ENCODE measurements around the gene NFX1. TPM values are rescaled to one million over a fixed set of nuclear protein-coding genes. Genes with fewer than 3 reads are reported as not detected.
"Not testable (repeated sequence)": the region's sequence is repeated elsewhere in the genome, so short reads cannot be mapped to it uniquely, and the experiment has no call there.

Gene NFX1
- total RNA-seq, 1 donor from 2014 or later, result 13.0 TPM

DNA sequence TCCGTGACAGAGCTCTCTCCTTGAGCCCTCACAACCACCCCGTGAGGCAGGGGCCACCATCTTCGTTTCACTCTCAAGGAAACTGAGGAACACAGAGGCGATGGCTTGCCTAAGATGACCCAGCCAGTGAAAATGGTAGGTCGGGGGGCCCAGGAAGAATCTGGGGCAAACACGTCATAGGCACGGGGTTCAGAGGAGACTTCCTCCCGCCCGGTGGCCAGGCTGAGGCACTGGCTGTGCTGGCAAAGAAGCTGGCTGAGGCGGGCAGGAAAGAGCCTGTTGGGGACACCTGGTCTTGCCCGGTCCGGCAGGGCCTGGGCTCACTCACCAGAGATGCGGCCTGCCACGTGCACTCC is 96.3 kb downstream of the NFX1 start:
- not testable (repeated sequence) for DNase-seq (ENCODE audit: low read depth, low spot score)

DNA sequence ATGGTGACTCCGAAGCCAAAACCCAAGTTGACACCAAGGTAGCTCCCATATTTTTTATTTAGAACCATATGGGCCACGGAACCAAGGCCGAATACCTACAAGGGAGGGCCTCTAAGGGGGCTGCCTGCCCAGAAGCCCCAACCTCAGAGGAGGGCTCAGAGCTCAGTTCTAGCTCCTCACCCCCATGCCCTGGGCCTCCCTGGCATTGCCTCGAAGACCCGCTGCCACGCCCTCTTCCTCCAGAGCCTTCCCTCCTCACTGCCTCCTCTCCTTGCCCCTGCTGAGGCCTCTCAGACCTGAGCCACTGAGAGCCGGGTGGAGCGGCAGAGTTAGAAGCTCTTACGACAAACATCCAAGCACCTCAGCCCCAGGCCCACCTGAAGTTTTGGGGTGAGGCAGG is 96.7 kb downstream of the NFX1 start:
- DNase-seq (ENCODE audit: low read depth, low spot score), result not testable (repeated sequence)

DNA sequence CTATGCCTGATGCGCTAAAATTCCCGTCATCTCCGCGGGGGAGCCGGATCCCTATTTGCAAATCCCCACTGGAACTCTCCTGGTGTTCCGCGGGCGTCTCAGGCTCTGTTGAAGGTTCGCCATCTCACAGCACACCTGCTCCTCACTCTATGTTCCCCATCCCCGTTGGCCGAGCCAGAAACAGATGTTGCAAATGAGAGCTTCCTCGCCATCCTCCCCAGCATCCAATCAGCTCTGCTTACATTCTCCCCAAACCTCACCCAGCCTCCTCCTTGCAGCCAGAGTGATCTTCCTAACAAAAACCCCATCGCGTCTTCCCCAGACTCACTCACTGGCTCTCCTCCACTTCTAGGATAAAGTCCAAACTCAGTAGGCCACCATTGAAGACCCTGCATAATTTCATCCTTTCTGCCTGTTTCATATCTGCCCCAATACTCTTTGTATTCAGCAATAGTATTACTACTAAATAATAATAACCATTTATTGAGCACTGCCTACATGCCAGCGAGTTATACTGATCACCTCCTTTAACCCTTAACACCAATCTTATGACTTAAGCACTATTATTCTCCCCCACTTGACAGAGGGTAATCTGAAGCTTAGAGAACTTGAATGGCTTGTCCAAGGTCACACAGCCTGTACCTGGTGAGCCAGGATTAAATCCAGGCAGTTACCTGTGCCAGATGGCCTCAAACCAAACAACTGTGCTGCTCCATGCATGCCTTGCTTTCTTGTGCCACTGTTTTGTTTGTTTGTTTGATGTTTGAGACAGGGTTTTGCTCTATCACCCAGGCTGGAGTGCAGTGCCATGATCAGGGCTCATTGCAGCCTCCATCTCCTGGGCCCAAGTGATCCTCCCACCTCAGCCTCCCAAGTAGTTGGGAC is 98.0 kb downstream of the NFX1 start:
- no peak for DNase-seq (ENCODE audit: low read depth, low spot score)

DNA sequence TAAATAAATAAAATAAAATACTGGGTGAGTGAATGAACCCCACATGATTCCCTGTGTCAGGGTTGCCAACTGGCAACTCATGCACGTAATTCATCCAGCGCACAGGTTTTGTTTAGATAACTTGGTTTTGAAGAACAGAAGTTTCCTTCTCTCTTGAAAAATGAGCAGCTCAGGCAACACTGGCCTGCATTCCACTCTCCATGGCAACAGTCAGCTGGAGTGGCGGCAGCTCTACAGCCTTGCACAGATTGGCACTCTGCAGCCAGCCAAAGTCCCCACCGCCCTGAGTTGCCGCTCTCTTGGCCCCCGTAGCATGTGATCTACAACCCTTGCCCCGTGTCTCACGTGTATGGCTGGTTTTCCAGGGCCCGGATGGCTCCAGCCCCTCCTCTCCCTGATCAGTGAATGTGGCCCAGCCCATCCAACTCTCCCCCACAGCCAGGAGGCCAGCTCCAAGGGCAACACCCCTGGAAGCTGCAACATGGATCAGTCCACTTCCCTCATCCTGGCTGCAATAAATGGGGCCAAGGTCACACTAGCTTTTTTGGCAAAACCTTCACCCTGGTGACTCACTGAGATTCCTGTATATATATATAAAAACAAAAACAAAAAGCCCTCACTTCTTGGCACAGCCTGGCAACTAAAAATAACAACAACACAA is 100.9 kb downstream of the NFX1 start:
- peak; percentile 95 for DNase-seq (ENCODE audit: low read depth, low spot score)

DNA sequence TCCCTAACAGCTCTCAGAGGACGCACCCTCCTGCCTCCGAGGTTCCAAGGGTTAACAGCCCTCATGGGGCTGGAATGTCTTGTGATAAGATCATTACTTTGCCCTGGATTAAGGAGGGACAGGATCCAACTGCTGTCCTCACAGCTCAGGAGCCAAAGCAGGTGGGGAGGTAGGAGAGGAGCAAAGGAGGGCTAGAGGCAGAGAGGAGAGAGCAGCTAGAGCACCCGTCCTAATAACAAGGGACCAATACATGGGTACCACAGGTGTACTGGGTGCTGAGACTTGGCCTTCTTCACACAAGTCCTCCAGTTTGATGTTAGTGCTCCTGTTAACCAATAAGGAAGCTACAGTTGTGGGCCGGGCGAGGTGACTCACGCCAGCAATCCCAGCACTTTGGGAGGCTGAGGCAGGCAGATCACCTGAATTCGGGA is 102.3 kb downstream of the NFX1 start:
- not testable (repeated sequence) for DNase-seq (ENCODE audit: low read depth, low spot score)

DNA sequence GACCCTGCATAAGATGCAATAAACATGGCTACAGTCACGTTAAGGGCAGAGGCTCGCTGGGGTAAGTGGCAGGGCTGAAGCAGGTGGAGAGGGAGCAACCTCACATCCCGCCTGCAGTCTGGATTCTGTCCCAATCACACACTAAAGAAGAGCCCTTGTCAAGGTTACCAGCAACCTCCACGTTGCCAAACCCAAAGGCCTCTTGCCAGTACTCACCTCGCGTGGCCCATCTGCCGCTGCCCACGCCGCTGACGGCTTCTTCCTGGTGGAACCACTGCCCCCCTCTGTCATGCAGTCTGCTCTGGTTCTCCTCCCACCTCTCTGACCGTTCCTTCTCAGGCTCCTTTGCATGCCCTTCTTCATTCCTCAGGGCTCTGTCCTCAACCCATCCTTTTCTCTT is 103.3 kb downstream of the NFX1 start:
- no peak for DNase-seq (ENCODE audit: low read depth, low spot score)

DNA sequence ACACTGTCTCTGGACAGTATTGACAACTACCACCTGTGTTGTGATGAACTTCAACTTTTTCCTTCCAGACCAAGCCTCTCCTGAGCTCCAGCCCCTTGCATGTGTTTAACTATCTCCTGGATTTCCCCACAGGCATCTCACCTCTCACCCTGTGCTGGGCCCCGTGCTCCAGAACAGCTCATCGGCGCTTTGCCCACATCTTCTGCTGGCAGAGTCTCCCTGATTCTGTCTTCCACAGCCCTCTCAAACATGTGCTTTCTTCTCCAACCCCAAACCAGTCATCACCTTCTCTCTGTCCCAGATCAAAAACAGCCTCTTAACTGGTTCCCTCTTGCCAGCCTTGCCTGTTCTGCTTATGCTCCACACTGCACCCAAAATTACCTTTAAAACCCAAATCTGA is 103.7 kb downstream of the NFX1 start:
- DNase-seq (ENCODE audit: low read depth, low spot score), result not testable (repeated sequence)

DNA sequence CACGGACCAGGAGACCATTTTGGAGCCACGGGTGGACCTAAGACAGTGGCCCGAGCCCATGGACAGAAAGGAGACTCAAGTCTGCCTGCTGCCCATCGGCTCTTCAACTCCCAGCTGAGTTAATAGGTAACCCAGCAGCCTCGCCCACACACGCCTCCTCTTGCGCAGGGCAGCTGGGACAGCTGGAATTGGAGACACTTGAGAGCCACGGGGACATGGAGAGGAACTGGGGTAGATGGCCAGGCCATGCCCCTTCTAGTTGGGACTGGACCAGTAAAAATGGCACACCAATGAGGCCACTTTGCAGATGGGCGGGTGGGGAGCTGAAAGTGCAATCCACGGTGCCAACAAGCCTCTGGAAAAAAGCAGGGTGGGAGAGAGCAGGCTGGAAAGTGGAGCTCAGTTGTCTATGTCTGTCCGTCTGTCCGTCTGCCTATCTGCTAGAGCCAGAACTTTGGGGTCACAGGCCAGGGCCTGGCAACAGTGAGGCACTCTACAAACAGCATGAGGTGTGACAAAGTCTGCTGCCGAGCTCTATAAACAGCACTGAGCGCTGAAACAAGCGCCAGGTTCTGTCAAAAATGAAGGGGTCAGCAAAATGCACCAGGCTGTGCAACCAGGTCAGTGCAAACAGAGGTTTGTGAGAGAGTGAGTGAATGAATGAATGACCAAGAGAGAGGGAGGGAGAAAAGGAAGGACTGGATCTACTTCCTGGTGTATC is 105.0 kb downstream of the NFX1 start:
- not testable (repeated sequence) for DNase-seq (ENCODE audit: low read depth, low spot score)

DNA sequence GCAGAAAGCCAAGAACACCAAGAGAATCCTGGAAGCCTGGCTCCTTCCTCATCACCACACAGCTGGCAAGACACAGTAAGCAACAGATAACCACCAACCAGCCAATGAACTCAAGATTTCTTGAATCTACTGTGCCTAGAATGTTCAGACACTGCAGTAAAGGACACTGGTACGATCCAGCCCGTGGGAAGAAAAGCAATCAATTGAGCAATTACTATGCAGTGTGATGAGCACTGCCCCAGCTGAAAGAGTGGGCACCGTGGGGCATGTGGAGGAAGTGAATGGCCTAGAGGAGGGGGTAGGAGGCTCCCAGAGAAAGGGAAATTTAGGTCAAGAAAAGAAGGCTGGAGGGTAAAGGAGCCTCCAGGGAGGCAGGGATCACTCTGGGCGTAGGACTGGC is 107.5 kb downstream of the NFX1 start:
- not testable (repeated sequence) for DNase-seq (ENCODE audit: low read depth, low spot score)

DNA sequence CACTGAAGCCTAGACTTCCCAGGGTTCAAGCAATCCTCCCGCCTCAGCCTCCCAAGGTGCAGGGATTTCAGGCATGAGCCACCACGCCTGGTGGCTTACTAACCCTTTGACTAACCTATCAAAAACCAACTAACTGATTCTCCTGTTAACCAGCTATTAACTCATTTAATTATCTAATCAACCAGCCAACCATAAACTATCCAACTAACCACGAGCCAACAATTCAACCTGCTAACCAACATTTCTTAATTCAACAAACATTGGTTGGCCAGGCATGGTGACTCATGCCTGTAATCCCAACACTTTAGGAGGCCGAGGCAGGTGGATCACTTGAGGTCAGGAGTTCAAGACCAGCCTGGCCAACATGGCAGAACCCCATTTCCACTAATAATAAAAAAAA is 108.7 kb downstream of the NFX1 start:
- not testable (repeated sequence) for DNase-seq (ENCODE audit: low read depth, low spot score)

DNA sequence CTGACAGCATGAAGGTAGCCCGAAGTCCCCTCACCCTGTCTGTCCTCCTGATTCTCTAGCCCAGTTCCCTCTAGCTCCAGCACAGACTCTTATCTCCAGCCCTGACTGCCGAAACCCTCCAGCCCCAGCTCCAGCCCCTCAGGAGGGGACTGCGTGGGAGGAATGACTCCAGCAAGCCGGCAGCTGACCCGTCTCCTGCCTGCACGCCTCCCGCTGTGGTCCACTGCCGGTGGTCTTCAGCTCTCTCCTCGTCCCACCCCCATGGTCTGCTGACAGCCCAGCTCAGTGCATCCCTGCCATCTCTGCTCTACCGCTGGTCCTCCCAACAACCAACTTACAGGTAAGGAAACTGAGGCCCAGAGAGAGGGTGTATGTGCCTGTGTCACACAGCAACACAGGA is 111.5 kb downstream of the NFX1 start:
- DNase-seq (ENCODE audit: low read depth, low spot score), result not testable (repeated sequence)

DNA sequence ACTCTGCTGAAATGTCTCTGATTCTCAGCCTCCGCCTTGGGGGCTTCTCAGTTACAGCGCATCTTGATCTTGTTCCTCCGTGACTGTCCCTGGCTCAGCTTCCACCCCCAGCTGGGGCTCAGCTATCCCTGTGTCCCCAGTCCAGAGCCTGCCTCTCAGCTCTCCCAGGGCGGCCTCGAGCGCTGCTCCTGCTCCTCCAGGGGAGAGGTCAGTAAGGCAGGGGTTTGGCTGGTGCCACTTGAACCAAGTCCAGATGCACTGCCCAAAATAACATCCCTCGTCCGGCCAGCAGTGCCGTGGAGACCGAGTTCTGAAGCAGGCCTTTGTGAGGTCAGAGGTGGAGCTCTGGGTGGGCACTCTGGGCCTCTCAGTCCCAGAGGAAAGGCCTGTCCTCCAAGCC is 112.1 kb downstream of the NFX1 start, which contains the start of gene AQP7:
Gene AQP7, minus strand, starts transcription at position 198 of the 400 bp plus-strand sequence. CDS start 1,306 bp downstream, outside the sequence.
- not testable (repeated sequence) for DNase-seq (ENCODE audit: low read depth, low spot score)

DNA sequence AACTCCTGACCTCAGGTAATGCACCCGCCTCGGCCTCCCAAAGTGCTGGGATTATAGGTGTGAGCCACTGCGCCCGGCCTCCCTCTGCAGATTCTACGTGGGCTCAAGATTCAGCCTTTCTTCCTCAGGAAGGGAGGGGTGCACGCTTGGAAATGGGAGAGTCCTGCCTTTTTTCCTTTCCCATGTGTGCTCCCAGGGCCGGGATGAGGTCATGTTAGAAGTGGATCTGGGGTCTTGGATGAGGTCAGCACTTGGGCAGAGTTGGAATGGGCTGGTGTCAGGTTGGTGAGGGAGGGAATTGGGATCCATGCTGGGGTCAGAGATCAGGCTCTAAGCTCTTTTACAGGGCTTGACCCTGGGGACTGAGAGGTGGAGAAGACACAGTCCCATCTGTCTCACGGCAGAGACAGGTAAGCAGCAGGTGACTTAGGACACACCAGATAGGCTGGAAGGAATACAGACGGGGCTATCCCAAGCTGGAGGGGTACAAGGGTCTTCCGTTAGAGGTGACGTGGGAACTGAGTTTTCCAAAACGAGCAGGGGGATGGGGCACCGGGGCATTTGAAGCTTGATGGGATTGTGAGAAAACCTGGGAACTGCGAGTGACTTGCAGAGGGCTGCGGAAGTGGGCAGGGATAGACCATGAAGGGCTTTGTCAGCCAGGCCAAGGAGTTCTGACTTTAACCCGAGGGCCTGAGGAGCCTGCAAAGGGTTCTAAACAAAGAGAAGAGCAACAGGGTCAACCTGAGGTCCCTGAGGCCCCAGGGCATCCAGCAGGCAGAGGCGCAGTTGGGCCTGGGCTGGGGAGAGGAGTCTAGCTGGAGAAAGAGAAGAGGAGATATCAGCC is 113.8 kb downstream of the NFX1 start:
- no peak for DNase-seq (ENCODE audit: low read depth, low spot score)

DNA sequence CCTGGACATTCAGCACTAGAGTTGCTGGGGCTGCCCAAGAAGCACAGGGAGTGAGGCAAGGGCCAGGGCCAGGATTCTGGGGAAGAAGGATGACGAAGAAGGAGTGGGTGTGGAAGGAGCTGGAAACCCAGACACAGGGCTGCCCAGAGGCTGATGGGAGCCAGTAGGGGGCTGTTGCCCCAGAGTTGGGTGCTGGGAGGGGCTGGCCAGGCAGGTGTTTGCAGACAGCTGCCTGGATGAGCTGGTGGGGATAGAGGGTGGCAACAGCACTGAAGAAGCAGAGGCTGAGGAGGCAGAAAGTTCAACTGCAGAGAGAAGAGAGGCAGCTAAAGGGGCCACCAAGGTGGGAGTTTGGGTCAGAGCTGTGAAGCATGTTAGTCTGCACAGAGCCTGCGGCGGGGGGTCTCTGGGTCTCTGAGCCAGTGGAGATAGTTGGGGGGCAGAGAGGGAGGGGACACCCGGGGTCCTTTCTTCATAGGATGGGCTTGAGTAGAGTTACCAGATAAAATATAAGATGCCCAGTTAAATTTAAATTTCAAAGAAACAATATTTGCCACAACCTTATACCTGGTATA is 114.6 kb downstream of the NFX1 start:
- DNase-seq (ENCODE audit: low read depth, low spot score), result no peak

DNA sequence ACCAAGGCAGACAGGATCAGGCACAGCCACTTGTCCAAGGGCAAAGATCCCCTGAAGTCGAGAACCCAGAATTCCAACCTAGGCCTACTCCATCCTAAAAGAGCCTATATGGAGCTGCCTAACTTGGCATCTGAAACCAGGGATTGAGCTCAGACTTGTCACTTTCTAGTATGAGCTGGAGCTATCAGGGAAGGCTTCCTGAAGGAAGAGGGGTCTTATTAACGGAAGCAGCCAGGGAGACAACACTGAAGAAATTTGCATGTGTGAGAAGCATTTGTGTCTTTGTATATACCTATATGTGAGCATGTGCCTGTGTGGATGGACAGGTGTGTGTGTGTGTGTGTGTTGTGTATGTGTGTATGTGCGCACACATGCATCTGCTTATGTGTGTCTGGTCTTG is 116.7 kb downstream of the NFX1 start:
- DNase-seq (ENCODE audit: low read depth, low spot score), result no peak

DNA sequence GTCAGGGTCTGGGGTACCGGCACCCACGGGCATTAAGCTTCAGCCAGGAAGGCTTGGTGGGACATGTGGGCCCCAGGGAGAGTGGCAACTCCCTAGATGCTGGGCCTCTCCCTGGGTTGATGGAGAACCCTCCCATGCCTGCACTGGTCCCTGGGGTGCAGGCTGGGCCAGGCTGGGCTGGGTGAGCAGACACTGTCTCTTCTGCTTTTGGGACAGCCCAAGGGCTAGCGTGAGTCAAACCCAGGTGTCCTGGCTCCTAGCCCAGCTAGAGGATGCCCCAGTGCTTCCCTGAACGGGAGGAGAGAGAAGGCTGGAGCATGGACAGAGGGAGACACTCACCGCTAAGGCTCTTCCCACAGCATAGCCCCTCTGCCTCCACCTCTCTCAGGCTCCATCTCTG is 117.8 kb downstream of the NFX1 start:
- DNase-seq (ENCODE audit: low read depth, low spot score), result no peak

DNA sequence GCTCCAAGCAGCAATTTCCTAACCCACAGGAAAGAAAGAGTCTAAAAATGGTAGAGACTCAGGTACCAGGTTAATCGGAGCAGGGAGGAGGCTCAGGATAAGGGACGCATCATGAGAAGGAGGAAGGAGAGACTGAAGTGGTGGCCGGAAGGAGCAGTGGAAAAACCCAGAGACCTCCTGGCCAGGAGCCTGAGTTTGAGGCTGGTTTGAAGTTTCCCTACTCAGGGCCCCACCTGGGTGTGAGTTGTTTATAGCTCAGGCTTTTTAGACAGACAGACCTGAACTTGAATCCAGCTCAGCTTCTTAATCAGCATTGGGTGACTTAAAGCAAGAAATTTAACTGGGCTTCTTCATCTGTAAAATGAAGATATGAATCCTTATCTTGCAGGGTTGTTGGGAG is 124.0 kb downstream of the NFX1 start:
- no peak for DNase-seq (ENCODE audit: low read depth, low spot score)

DNA sequence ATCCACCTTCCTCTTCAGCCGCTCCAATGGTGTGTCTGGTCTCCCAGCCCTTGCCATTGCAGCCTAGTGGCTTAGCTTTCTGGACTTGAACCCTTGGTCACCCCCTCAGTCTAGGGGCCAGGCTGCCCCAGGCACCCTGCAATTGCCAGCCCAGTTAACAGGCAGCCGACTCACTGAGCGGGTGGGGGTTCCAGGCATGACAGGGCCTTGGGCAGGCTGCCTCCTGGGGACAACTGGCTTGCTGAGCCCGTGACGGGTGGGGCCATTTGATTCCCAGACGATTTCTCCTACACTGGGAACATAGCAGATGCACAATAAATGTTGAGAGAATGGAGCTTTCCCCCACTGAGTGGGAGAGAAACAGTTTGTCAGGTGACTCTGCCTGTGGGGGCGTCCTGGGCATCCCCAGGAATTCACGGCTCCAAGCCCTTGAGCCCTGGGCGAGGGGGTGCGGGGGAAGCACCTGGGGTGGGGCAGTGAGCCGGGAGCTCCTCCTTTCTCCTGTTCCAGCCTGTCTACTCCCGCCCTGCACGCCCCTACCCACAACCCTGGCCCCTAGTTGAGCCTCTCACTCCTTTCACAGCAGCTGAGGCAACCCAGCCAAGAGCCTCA is 124.7 kb downstream of the NFX1 start:
- no peak for DNase-seq (ENCODE audit: low read depth, low spot score)

DNA sequence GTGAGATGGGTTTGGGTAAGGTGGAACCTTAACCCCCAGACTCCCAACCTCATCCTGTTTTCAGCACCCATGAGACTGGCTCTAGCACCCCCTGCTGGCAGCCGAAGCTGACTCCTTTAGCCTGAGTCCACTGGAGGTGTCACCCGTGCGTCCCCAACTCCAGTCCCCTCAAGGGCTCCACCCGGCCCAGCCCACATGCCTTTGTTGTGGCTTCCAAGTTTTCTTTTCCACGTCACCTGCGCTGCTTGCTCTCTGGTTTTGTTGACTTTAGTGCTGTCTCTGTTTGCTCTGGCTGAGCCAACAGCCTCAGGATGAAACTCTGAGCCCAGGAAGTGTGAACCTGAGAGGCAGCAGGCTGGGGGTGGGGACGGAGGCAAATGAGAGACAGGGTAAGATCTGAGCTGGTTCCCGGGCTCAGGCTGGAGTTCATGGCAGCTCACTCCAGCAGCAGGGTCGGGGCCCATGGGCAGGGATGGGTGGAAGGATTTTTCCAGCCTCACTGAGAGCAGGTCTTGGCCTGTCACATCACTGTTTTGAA is 125.3 kb downstream of the NFX1 start:
- DNase-seq (ENCODE audit: low read depth, low spot score), result peak; percentile 7

DNA sequence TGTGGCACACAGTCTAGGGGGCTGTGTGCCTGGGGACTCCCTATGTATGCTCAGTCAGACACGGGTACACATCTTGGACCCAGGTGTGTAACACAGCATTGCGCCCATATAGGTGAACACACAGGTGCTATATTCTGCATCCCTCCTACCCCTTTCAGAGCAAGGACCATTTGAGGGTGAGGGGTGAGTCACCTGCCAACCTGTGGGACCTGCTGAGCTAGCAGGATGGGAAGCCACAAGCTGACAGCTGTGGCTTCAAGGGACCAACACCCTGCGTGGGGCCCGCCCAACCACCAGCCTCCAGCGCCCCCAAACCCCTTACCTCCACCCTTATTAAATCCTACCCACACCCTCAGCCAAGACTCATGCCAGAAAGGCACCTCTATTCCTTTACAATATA is 126.7 kb downstream of the NFX1 start:
- DNase-seq (ENCODE audit: low read depth, low spot score), result no peak
